ENCODE data around the gene SLC25A18.

DNA sequence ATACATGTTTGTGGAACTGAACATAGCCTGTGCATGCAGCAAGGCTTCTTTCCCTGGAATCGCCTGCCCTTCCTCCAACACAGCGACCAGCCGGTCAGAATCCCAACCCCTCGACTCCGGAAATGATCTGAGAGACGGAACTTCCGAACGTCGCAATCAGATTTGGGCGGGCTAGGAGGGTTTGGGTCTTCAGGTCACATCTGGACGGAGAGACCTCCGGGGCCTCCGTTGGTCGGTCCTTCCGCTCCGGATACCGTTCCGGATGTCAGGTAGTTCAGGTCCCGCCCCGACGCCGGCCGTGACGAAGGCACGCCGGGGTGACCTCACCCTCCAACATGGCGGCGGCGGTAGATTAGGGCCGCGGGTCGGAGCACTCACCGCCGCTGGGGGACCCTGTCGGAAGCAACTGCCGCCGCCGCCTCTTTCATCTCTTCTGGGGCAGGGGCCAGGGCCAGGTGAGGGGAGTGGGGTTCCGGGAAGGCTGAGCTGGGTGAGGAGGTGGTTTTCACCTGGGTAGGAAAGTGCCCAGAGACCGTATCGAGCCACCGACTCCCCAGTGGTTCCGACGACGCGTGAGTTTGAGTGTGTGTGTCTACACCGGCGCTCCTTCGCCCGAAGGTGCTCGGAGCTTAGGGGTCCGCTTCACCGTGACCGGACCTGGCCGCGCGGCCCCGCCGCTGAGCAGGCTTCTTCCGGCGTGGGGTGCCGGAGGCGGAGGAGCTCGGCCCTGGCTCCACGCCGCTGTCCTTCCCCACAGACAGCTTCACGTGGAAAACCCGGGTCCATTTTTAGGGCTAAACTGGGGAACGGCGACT is 75.3 kb downstream of the SLC25A18 start, which contains the start of gene BCL2L13:
- TF ChIP-seq, protein P1, sequence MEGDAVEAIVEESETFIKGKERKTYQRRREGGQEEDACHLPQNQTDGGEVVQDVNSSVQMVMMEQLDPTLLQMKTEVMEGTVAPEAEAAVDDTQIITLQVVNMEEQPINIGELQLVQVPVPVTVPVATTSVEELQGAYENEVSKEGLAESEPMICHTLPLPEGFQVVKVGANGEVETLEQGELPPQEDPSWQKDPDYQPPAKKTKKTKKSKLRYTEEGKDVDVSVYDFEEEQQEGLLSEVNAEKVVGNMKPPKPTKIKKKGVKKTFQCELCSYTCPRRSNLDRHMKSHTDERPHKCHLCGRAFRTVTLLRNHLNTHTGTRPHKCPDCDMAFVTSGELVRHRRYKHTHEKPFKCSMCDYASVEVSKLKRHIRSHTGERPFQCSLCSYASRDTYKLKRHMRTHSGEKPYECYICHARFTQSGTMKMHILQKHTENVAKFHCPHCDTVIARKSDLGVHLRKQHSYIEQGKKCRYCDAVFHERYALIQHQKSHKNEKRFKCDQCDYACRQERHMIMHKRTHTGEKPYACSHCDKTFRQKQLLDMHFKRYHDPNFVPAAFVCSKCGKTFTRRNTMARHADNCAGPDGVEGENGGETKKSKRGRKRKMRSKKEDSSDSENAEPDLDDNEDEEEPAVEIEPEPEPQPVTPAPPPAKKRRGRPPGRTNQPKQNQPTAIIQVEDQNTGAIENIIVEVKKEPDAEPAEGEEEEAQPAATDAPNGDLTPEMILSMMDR (IDR thresholded peaks at IDR 0.05), result peak in 4 of 7 experiments; percentile 22 to 29 (median 26)
- peak; percentile 97 to 99 (median 99) for TF ChIP-seq POLR2A (IDR thresholded peaks at IDR 0.05)
